K562 (cell line): ENCODE results near the gene CEP350. TPM values are rescaled to one million over a fixed set of nuclear protein-coding genes. Genes with fewer than 3 reads are reported as not detected.

ENCODE experiments used
- ATAC-seq: fragments of 200-7000 bp; cut with Tn5 transposase; 3 replicates; pipeline ENCODE4 v1.9.1; 2020; ENCODE audit warnings: moderate library complexity
- BruUV-seq: library from RNA; stranded (reverse); fragments of 400-500 nt; replicated peaks from 2 replicates; lab custom pipeline; 2021; lab: Mats Ljungman, UMichigan
- CTCF ChIA-PET: fragments of 300-600 bp; formaldehyde crosslinking; extraction: SDS; loops from one replicate; lab custom pipeline; 2021; ENCODE audit warnings: low intra/inter-chr PET ratio; lab: Yijun Ruan, JAX
- POLR2A ChIA-PET: fragments of 300-600, 350-650 bp; sonication (Branson Sonifier 250); formaldehyde crosslinking; extraction: SDS; loops from one replicate; lab custom pipeline; 2021; ENCODE audit warnings: antibody characterized with exemption, inconsistent platforms; lab: Yijun Ruan, JAX
- DNase-seq, 4 experiments: peaks; one replicate each; pipeline versions ENCODE4 v3.0.0 to v3.0.0-alpha.2; 2011 to 2018; ENCODE audit warnings: low spot score in 3 of 4, mixed read lengths in 3 of 4; ENCODE audit errors: extremely low read depth in 1 of 4
- FAIRE-seq: peaks from 2 replicates; lab custom pipeline; 2011; peaks lifted over from hg19 to GRCh38; lab: Jason Lieb, UNC
- H2AFZ ChIP-seq: 2 replicates; pipeline ENCODE4 v1.6.0; 2011; ENCODE audit warnings: low read depth, low read length, control low read depth, inconsistent platforms
- H3K27ac ChIP-seq: fragments of 200-600 bp; 3 replicates; pipeline ENCODE4 v1.8.0; 2011; ENCODE audit warnings: low read depth, mild to moderate bottlenecking, control low read depth, inconsistent platforms, low read length, moderate library complexity, mixed read lengths; ENCODE audit errors: extremely low read depth
- H3K27me3 ChIP-seq, 2 experiments: fragments of 300-600 bp in 1 of 2; 2 replicates in 1 of 2; 3 replicates in 1 of 2; pipeline versions ENCODE4 v1.6.0 to v1.8.0; 2011; ENCODE audit warnings: inconsistent platforms in 2 of 2, low read length in 2 of 2, mild to moderate bottlenecking in 1 of 2, mixed read lengths in 1 of 2, moderate library complexity in 1 of 2; ENCODE audit not compliant: control insufficient read depth in 2 of 2, insufficient read depth in 2 of 2
- H3K36me3 ChIP-seq: fragments of 300-600 bp; 3 replicates; pipeline ENCODE4 v1.8.0; 2011; ENCODE audit warnings: mild to moderate bottlenecking, low read length, inconsistent platforms; ENCODE audit not compliant: control insufficient read depth, insufficient read depth
- H3K4me1 ChIP-seq, 2 experiments: fragments of 200-600 bp in 1 of 2; replicated peaks in 1 of 2; 2 replicates in 1 of 2; 3 replicates in 1 of 2; pipeline versions ENCODE4 v1.5.1 to v1.8.0; 2011; ENCODE audit warnings: inconsistent platforms in 2 of 2, low read length in 2 of 2, mild to moderate bottlenecking in 1 of 2, mixed read lengths in 1 of 2, moderate library complexity in 1 of 2; ENCODE audit not compliant: control insufficient read depth in 2 of 2, insufficient read depth in 2 of 2
- H3K4me2 ChIP-seq: 2 replicates; pipeline ENCODE4 v1.6.1; 2011; ENCODE audit warnings: low read length, control low read depth, inconsistent platforms, mixed read lengths; ENCODE audit not compliant: insufficient read depth
- H3K4me3 ChIP-seq: fragments of 200-600 bp; sonication (generic), shearing (Covaris generic); 2 replicates; pipeline ENCODE4 v1.5.1; 2016; ENCODE audit warnings: control low read depth, inconsistent platforms
- H3K79me2 ChIP-seq: fragments of 200-600 bp; 3 replicates; pipeline ENCODE4 v1.8.0; 2011; ENCODE audit warnings: low read length, inconsistent platforms; ENCODE audit not compliant: control insufficient read depth, insufficient read depth
- H3K9ac ChIP-seq, 2 experiments: 2 replicates each; pipeline versions ENCODE4 v1.6.0 to v1.6.1; 2011; ENCODE audit warnings: low read depth in 2 of 2, low read length in 2 of 2, control low read depth in 1 of 2, inconsistent platforms in 1 of 2, mild to moderate bottlenecking in 1 of 2, mixed read lengths in 1 of 2; ENCODE audit not compliant: insufficient read depth in 1 of 2
- H3K9me1 ChIP-seq: one replicate; pipeline ENCODE4 v1.6.0; 2011; ENCODE audit warnings: inconsistent platforms, mild to moderate bottlenecking, low read length, moderate library complexity; ENCODE audit not compliant: control insufficient read depth, insufficient read depth
- H3K9me3 ChIP-seq: replicated peaks from 2 replicates; pipeline ENCODE4 v1.5.1; 2011; ENCODE audit warnings: low read depth, low read length, inconsistent platforms; ENCODE audit not compliant: control insufficient read depth, insufficient read depth
- H4K20me1 ChIP-seq: replicated peaks from 2 replicates; pipeline ENCODE4 v1.6.1; 2011; ENCODE audit warnings: low read length, inconsistent platforms, mixed read lengths; ENCODE audit not compliant: control insufficient read depth, insufficient read depth
- LCOR ChIP-seq: sonication (generic); formaldehyde crosslinking; IDR thresholded peaks from 2 replicates; pipeline ENCODE4 v1.8.0; 2022; ENCODE audit warnings: mild to moderate bottlenecking, missing genetic modification reagents
- WGBS: fragments of 100-300 bp; shearing (Covaris generic); methylation state at CpG from one replicate; pipeline ENCODE4 v1.1.6; 2016; ENCODE audit warnings: low coverage, mixed read lengths; ENCODE audit not compliant: insufficient coverage; ENCODE audit errors: missing lambda C conversion rate; 5-methylcytosine and 5-hydroxymethylcytosine counted together
- in situ Hi-C: fragments of 300-500 bp; cut with MboI; formaldehyde crosslinking; loops from 4 replicates; pipeline ENCODE4 v1.15.0; 2018; ENCODE audit warnings: inconsistent platforms, mixed read lengths
- intact Hi-C: fragments of 100-400 bp; cut with micrococcal nuclease; formaldehyde crosslinking; loops from 2 replicates; pipeline ENCODE4 v1.14.2; 2022
- polyA plus RNA-seq, 8 experiments: library from polyadenylated mRNA; depleted of rRNA in 4 of 8; stranded (reverse) in 5 of 8; unstranded in 3 of 8; fragments of >200 nt; fragmentation: Nextera tagmentation in 2 of 8; fragmentation: Illumina TruSeq in 1 of 8; extraction: Ambion mirVana in 2 of 8; extraction: Trizol in 1 of 8; gene quantifications; 2 replicates each; pipeline versions ENCODE4 v1.2.1 to v1.2.3, GENCODE V29; 2011 to 2014; ENCODE audit warnings: inconsistent platforms in 1 of 8, missing spikeins in 1 of 8
- total RNA-seq, 7 experiments: library from RNA; depleted of rRNA in 6 of 7; stranded (reverse); fragments of >200 nt in 6 of 7; fragmentation: Illumina TruSeq in 2 of 7; extraction: Trizol in 2 of 7; gene quantifications; 2 replicates each; pipeline versions ENCODE4 v1.2.1 to v1.2.3, GENCODE V29; 2011 to 2021; ENCODE audit warnings: low replicate concordance in 1 of 7
- TF ChIP-seq, protein P1 (sequence below), 2 experiments: fragments of 450-650 bp in 1 of 2; sonication (generic) in 1 of 2; formaldehyde crosslinking in 1 of 2; IDR thresholded peaks; 2 replicates each; pipeline versions ENCODE4 v1.7.1 to v1.9.0; 2016 to 2022; ENCODE audit warnings: inconsistent platforms in 1 of 2, mild to moderate bottlenecking in 1 of 2, missing genetic modification reagents in 1 of 2

The CEP350 gene
- total and polyA plus RNA-seq, 9 of the 15 experiments (the other 6 are each of a cell fraction or from before 2014, with no cell fraction given), result 8.3 to 64.3 (median 28.0) TPM

DNA sequence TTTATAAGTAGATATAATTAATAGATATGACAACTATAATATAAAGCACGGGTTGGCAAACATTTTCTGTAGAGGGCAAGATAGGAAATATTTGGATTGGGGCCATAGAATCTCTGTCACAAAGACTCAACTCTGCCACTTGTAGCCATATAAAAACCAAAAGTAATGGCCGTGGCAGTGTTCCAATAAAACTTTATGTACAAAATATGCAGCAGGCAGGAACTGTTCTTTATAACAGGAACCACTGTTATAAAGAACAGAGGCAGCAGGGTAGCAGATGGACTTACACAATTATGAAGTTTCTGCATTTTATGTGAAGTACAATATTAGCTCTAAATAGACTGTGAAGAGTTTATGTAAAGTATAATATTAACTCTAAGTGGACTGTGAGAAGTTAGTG, 183.2 kb downstream of the CEP350 start:
- ChIA-PET POLR2A (interaction anchor here (1.0 kb wide), 1 partner anchor 12 kb away, joined by 5 read pairs; no protein-coding TSS in a partner anchor), CTCF (no interaction called here)
- peaks cover 5 to 8% of the 10 kb centered on the region in 2 experiments; a peak in 3 of 5 replicates for H3K4me1 ChIP-seq
- H3K4me3 ChIP-seq, result no peak overlapping the region
- in situ Hi-C loops, result no loop called here
- no peak overlapping the region for H3K9ac ChIP-seq
- H2AFZ ChIP-seq, result 0 out of 2 replicates have a peak overlapping the region, but pooled peaks have one; percentile 14
- H3K9me3 ChIP-seq, result no peaks in the 10 kb centered on the region
- H3K79me2 ChIP-seq, result no peaks in the 10 kb centered on the region
- 6% methylated on average over 2 of the region's 2 CpGs for WGBS
- FAIRE-seq (no peak), DNase-seq (no peak), ATAC-seq (no peak)
- H3K4me2 ChIP-seq, result no peak overlapping the region
- H4K20me1 ChIP-seq, result no peaks in the 10 kb centered on the region
- no TSS peak for BruUV-seq
- H3K9me1 ChIP-seq, result no peaks in the 10 kb centered on the region
- H3K36me3 ChIP-seq, result no peaks in the 10 kb centered on the region
- no peak overlapping the region for H3K27ac ChIP-seq
- intact Hi-C loops, result no loop called here
- H3K27me3 ChIP-seq, result no peaks in the 10 kb centered on the region
- TF ChIP-seq LCOR (CRISPR knock-in tag), result no peak
- TF ChIP-seq, protein P1, sequence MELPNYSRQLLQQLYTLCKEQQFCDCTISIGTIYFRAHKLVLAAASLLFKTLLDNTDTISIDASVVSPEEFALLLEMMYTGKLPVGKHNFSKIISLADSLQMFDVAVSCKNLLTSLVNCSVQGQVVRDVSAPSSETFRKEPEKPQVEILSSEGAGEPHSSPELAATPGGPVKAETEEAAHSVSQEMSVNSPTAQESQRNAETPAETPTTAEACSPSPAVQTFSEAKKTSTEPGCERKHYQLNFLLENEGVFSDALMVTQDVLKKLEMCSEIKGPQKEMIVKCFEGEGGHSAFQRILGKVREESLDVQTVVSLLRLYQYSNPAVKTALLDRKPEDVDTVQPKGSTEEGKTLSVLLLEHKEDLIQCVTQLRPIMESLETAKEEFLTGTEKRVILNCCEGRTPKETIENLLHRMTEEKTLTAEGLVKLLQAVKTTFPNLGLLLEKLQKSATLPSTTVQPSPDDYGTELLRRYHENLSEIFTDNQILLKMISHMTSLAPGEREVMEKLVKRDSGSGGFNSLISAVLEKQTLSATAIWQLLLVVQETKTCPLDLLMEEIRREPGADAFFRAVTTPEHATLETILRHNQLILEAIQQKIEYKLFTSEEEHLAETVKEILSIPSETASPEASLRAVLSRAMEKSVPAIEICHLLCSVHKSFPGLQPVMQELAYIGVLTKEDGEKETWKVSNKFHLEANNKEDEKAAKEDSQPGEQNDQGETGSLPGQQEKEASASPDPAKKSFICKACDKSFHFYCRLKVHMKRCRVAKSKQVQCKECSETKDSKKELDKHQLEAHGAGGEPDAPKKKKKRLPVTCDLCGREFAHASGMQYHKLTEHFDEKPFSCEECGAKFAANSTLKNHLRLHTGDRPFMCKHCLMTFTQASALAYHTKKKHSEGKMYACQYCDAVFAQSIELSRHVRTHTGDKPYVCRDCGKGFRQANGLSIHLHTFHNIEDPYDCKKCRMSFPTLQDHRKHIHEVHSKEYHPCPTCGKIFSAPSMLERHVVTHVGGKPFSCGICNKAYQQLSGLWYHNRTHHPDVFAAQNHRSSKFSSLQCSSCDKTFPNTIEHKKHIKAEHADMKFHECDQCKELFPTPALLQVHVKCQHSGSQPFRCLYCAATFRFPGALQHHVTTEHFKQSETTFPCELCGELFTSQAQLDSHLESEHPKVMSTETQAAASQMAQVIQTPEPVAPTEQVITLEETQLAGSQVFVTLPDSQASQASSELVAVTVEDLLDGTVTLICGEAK (IDR thresholded peaks at IDR 0.05), result peak; percentile 98
- TF ChIP-seq, protein P1 (CRISPR knock-in tag; IDR thresholded peaks at IDR 0.05), result peak; percentile 95
